GM12892 (cell line): Measurements from ENCODE around the gene ZNF384.

Experiments
- POLR2A ChIP-seq: IDR thresholded peaks from 2 replicates; pipeline ENCODE4 v1.6.1; 2011; ENCODE audit warnings: low read depth, low read length, control low read depth
- POLR2AphosphoS5 ChIP-seq: IDR thresholded peaks from 2 replicates; pipeline ENCODE4 v1.6.1; 2011; ENCODE audit warnings: low read depth, low read length, control low read depth
- TAF1 ChIP-seq: IDR thresholded peaks from 2 replicates; pipeline ENCODE4 v1.6.1; 2011; ENCODE audit warnings: low read depth, mild to moderate bottlenecking, control low read depth, low read length, borderline replicate concordance

GRCh38 chr12:6734506-6735387 is 45.6 kb upstream of the ZNF384 start:
- TF ChIP-seq POLR2A (no peak), POLR2AphosphoS5 (no peak), TAF1 (no peak)
